Memory B cell (primary cell): ENCODE data around the gene DMD.

Experiments
- ATAC-seq: fragments of 150-1000 bp; cut with Tn5 transposase; 2 replicates; pipeline ENCODE4 v1.10.0; 2021; ENCODE audit warnings: low read depth, mild to moderate bottlenecking, moderate library complexity
- DNase-seq, 2 donors: peaks; one replicate each; pipeline ENCODE4 v3.0.0; 2022; ENCODE audit warnings: low spot score in 2 of 2
- H3K27ac Mint-ChIP-seq: one replicate; pipeline ENCODE4 v1.8.0; 2022; ENCODE audit warnings: mild to moderate bottlenecking, moderate library complexity, mixed read lengths
- H3K27me3 Mint-ChIP-seq: one replicate; pipeline ENCODE4 v1.8.0; 2022; ENCODE audit warnings: mixed read lengths
- H3K36me3 Mint-ChIP-seq: one replicate; pipeline ENCODE4 v1.8.0; 2022; ENCODE audit warnings: mild to moderate bottlenecking, mixed read lengths
- H3K4me1 Mint-ChIP-seq: one replicate; pipeline ENCODE4 v1.8.0; 2022; ENCODE audit warnings: mixed read lengths
- H3K4me3 Mint-ChIP-seq: one replicate; pipeline ENCODE4 v1.8.0; 2022; ENCODE audit warnings: mild to moderate bottlenecking, moderate library complexity, mixed read lengths
- H3K9me3 Mint-ChIP-seq: one replicate; pipeline ENCODE4 v1.8.0; 2022; ENCODE audit warnings: mixed read lengths

DMD gene

DNA sequence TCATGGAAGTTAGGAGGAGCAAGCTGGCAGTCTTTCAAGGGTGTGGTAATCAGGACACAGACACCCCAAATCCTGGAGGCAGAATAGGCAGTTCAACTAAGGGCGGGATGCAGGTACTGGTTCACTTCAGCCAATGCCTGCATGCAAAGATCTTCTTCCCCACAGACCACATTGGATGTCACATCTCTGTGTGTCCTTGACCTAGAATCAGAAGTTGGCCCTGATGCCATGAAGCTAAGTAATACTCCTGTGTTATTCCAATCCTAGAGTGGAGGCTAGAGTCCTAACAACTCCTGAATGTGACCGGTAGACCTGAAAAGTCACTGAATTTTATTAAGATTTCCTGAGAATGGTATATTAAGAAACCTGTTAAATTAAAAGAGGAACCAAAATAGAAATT, 165.5 kb downstream of the DMD start:
- Mint-ChIP-seq H3K4me1 (no peaks in the 10 kb centered on the region), H3K27me3 (no peaks in the 10 kb centered on the region), H3K27ac (no peak overlapping the region), H3K36me3 (no peaks in the 10 kb centered on the region), H3K9me3 (no peaks in the 10 kb centered on the region), H3K4me3 (no peak overlapping the region)
- no peak for DNase-seq
- ATAC-seq, result no peak

DNA sequence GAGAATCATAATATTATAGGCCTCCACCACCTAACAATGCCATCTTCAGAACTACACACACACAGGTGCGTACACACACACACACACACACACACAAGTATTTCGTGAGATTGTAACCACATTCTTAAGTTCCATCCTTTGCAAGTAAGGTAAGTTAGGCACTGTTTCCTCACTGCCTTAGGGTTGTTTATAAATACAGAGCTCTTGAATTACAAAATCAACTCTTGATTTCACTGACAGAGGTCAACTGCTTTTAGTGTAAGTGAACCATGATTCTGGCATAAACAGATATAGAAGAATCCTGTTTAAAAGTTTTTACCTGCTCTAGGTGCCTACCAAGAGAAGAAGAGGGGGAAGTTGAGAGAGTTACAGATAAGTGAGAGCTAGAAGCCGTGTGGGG, 166.1 kb downstream of the DMD start:
- H3K27ac Mint-ChIP-seq, result no peak overlapping the region
- H3K4me1 Mint-ChIP-seq, result no peaks in the 10 kb centered on the region
- no peaks in the 10 kb centered on the region for H3K36me3 Mint-ChIP-seq
- H3K9me3 Mint-ChIP-seq, result no peaks in the 10 kb centered on the region
- ATAC-seq, result no peak
- H3K4me3 Mint-ChIP-seq, result no peak overlapping the region
- H3K27me3 Mint-ChIP-seq, result no peaks in the 10 kb centered on the region
- DNase-seq, result no peak

DNA sequence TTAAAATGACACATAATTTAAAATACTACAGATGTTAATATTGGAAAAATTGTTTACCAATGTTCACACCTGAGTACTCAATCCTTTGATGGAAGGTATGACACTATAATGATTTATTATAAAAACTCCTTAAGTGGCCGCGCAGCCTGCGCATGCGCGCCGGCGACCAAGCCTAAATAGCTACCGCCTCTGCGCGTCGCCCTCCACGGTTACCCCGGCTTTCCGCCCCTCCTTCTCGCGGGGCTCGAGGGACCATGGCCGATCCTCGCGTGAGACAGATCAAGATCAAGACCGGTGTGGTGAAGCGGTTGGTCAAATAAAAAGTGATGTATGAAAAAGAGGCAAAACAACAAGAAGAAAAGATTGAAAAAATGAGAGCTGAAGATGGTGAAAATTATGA, 170.2 kb downstream of the DMD start:
- Mint-ChIP-seq H3K4me3 (no peak overlapping the region), H3K4me1 (no peaks in the 10 kb centered on the region), H3K27ac (no peak overlapping the region), H3K27me3 (no peaks in the 10 kb centered on the region), H3K9me3 (no peaks in the 10 kb centered on the region), H3K36me3 (no peaks in the 10 kb centered on the region)
- ATAC-seq (no peak), DNase-seq (no peak)

DNA sequence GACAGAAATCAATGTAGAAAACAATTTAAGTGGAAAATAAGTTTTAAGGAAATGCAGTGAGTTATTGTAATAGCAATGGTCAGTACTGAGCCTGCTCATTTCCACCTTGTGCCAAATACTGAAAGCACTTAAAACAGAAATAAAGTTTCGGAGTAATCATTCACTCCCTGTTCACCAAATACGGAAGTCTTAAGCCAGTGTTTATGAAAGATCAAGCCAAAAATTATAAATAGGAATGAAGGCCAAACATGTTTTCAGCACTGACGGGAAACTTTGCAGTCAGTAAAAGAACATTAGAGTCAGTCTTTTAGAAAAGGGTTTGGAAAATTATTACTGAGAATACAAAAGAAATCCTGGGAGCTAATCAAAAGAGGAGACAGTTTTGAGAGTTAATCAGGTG, 178.6 kb downstream of the DMD start:
- no peaks in the 10 kb centered on the region for H3K9me3 Mint-ChIP-seq
- H3K27ac Mint-ChIP-seq, result no peak overlapping the region
- H3K4me1 Mint-ChIP-seq, result no peaks in the 10 kb centered on the region
- no peaks in the 10 kb centered on the region for H3K27me3 Mint-ChIP-seq
- H3K4me3 Mint-ChIP-seq, result no peak overlapping the region
- DNase-seq, result no peak
- H3K36me3 Mint-ChIP-seq, result no peaks in the 10 kb centered on the region
- ATAC-seq, result no peak

DNA sequence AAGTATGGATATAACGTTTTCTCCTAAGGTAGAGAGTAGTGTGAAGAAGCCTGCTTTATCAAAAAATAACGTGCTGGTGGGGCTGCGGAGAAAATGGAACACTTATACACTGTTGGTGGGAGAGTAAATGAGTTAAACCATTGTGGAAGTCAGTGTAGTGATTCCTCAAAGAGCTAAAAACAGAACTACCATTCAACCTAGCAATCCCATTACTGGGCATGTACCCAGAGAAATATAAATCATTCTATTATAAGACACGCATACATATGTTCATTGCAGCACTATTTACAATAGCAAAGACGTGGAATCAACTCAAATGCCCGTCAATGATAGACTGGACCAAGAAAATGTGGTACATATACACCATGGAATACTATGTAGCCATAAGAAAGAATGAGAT, 196.4 kb downstream of the DMD start:
- H3K27me3 Mint-ChIP-seq, result no peaks in the 10 kb centered on the region
- no peak overlapping the region for H3K27ac Mint-ChIP-seq
- no peaks in the 10 kb centered on the region for H3K4me1 Mint-ChIP-seq
- ATAC-seq (no peak), DNase-seq (no peak)
- H3K4me3 Mint-ChIP-seq, result no peak overlapping the region
- peaks cover 2% of the 10 kb centered on the region for H3K9me3 Mint-ChIP-seq
- H3K36me3 Mint-ChIP-seq, result no peaks in the 10 kb centered on the region

DNA sequence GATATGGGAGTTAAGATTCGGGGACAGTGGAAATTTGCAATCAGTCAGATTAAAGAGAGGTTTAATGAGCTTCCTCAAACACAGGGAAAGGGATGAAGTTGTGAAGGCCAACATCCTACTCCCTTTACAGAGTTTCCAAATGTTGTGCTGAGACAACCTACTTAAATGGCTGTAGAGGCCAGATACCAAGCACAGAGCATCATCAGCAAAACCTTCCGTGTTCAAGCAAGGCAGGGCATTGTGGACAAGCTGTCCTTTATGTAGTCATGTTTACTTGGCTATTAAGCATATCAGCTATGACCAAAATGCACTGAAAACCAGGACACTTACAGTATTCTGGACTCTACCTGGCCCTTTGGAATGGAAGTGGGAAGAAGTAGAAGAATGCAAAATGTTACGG, 197.3 kb downstream of the DMD start:
- H3K4me1 Mint-ChIP-seq, result no peaks in the 10 kb centered on the region
- ATAC-seq (no peak), DNase-seq (no peak)
- H3K9me3 Mint-ChIP-seq, result peaks cover 2% of the 10 kb centered on the region
- H3K27ac Mint-ChIP-seq, result no peak overlapping the region
- no peaks in the 10 kb centered on the region for H3K36me3 Mint-ChIP-seq
- no peak overlapping the region for H3K4me3 Mint-ChIP-seq
- no peaks in the 10 kb centered on the region for H3K27me3 Mint-ChIP-seq

DNA sequence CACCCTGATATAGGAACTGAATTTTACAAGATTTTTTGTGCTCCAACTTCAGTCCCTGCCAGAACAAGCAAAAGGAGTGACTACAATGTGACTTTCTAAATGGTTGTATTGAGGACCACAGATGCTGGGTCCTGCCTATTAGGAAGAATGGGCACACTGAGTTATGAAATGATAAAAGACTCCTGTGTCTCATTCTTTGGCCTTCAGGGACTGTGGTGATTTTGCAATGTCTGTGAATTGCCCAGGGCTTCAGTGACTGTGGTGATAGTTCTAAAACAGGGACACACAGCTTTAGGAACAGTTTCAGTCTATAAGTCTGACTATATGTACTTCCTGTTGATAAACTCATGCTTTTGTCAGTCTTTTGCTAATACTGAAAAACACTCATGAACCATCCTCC, 210.2 kb downstream of the DMD start:
- Mint-ChIP-seq H3K27me3 (no peaks in the 10 kb centered on the region), H3K36me3 (no peaks in the 10 kb centered on the region), H3K4me3 (no peak overlapping the region), H3K4me1 (no peaks in the 10 kb centered on the region), H3K27ac (no peak overlapping the region), H3K9me3 (no peaks in the 10 kb centered on the region)
- no peak for ATAC-seq
- no peak for DNase-seq

DNA sequence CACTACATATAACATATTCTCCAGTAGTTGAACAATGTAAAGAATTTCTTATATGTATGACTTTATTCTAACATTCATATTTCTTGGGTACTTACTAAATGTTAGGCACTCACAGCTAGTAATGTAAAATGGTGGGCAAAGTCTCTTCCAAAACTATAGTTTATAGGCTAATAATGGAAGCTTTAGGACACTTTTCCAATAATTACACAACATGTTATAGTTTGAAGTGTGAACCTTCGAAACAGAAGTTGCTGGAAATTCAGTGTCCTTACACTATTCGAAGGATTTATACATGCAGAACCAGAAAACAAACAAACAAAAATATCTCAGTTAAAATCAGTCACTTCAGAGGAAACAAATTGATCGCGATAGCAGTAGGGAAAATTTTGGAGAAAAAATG, 212.6 kb downstream of the DMD start:
- H3K4me3 Mint-ChIP-seq, result no peak overlapping the region
- DNase-seq (no peak), ATAC-seq (no peak)
- H3K4me1 Mint-ChIP-seq, result no peaks in the 10 kb centered on the region
- H3K27me3 Mint-ChIP-seq, result no peaks in the 10 kb centered on the region
- H3K36me3 Mint-ChIP-seq, result no peaks in the 10 kb centered on the region
- H3K27ac Mint-ChIP-seq, result no peak overlapping the region
- no peaks in the 10 kb centered on the region for H3K9me3 Mint-ChIP-seq

DNA sequence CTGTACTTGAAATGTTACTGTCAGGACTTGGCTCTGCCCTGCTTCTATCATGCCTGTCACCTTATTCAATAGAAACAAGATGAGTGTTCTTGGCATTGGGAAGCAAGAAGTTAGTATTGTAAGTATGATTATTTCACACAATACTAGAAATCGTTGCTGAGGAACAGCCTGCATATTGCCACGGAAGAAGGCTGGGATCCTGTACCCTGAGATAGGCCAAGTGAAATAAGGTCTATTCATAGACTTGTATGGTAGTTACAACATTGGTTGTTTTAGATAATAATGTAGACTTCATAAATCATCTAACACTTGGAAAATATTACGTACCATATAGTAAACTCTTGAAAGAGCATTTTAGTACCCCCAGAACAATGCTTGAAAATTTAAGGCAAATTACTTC, 215.9 kb downstream of the DMD start:
- Mint-ChIP-seq H3K27me3 (no peaks in the 10 kb centered on the region), H3K4me1 (no peaks in the 10 kb centered on the region), H3K9me3 (no peaks in the 10 kb centered on the region), H3K36me3 (no peaks in the 10 kb centered on the region), H3K27ac (no peak overlapping the region), H3K4me3 (no peak overlapping the region)
- ATAC-seq (no peak), DNase-seq (no peak)

DNA sequence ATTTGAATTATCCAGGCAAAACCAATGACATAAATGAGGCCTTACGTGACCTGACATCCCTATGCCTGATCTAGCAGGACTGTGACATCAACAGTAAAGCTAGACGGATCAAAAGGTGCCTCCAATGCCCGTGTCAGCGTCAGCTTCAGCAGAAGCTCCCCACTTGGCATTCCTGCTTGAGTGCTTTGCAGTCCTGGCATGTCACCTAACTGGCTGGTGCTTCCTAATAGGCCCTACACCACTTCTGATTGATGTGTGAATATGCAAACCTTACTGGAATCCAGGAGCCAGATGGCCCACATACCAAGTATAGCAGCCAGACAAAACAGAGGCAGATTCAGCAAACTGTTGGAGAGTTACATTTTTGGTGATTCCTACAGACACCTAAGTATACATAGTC, 224.2 kb downstream of the DMD start:
- ATAC-seq (no peak), DNase-seq (no peak)
- H3K9me3 Mint-ChIP-seq, result no peaks in the 10 kb centered on the region
- no peaks in the 10 kb centered on the region for H3K36me3 Mint-ChIP-seq
- H3K27me3 Mint-ChIP-seq, result no peaks in the 10 kb centered on the region
- no peak overlapping the region for H3K27ac Mint-ChIP-seq
- no peaks in the 10 kb centered on the region for H3K4me1 Mint-ChIP-seq
- no peak overlapping the region for H3K4me3 Mint-ChIP-seq

DNA sequence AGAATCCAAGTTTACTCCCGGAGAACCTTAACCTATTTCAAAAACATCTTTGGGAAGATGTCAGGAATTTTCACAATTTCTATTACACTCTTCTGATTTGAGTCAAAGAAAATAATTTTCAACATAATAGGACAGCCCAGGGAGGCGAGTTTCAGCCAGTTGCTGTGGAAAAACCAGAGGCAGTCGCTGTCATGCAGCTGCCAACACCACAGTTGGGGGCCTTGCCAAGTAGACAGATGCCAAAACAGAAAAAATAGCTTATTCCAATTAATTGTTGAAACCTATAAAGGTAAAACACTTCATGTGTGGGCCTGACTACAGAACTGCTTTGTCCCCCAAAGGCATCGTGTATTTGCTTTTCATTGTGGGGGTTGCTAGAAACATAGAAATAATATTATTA, 225.8 kb downstream of the DMD start:
- Mint-ChIP-seq H3K9me3 (no peaks in the 10 kb centered on the region), H3K36me3 (no peaks in the 10 kb centered on the region), H3K27ac (no peak overlapping the region), H3K4me3 (no peak overlapping the region), H3K27me3 (no peaks in the 10 kb centered on the region), H3K4me1 (no peaks in the 10 kb centered on the region)
- DNase-seq, result no peak
- ATAC-seq, result no peak

DNA sequence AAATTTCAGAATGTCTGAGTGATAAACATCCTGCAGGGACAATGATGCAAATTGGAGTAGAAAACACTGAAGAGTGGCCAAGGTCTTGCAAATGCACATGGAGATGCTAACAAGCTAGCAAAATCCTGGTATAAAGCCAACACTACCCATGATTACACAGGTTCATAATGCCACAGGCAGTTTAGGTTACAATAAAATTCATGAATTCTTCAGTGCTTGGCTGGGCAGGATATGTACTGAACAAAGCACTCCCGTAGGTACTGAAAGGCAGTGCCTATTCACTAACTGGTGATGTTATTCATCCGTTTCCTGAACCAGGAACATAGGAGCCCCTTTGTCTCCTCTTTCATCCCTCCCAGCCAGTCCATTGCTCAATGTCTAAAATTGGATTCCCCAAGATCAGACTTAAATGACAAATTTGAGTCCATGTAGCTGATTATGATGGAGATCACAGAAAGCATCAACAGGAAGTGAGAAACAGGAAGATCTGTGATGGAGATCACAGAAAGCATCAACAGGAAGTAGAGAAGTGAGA, 244.5 kb downstream of the DMD start:
- Mint-ChIP-seq H3K36me3 (no peaks in the 10 kb centered on the region), H3K4me3 (no peak overlapping the region), H3K27me3 (no peaks in the 10 kb centered on the region), H3K27ac (no peak overlapping the region), H3K4me1 (no peaks in the 10 kb centered on the region), H3K9me3 (peaks cover 5% of the 10 kb centered on the region)
- ATAC-seq, result no peak
- DNase-seq, result no peak

DNA sequence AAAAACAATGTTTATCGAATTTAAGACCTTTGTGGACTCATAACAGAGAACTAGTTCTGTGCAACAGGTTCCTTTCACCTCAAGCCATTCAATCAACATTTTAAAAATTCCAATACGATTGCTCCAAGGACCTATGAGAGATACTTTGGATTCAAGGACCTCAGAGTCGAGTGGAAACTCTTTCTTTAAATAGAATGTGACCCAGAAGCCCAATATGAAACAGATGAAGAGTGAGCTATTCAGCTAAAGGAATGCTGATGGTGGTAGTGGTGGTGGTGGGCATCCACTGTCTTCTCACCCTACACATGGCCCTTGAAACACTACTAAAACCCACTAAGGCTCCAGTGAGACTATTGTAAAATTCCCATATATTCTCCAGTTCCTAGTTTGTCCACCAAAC, 257.2 kb downstream of the DMD start:
- DNase-seq, result no peak
- Mint-ChIP-seq H3K9me3 (no peaks in the 10 kb centered on the region), H3K27me3 (no peaks in the 10 kb centered on the region), H3K4me3 (no peak overlapping the region), H3K27ac (no peak overlapping the region), H3K4me1 (no peaks in the 10 kb centered on the region), H3K36me3 (no peaks in the 10 kb centered on the region)
- no peak for ATAC-seq

DNA sequence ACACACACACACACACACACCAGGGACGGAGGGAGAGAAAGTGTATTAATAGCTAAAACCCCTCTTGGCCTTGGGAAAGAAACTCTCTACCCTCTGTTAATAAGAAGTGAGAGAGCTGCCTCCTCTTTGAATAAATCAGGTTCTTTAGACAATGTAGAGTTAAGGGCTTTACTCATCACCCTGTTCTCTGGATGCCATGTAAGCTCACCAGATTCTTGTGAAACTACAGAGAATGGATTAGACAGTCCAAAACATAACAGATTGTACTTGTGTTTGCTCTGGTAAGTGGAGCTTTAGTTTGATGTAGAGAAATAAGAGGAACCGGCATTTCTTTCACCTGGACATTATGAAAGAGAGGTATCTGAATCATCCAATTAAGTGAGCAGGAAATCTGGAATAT, 263.2 kb downstream of the DMD start:
- ATAC-seq, result no peak
- Mint-ChIP-seq H3K9me3 (no peaks in the 10 kb centered on the region), H3K27ac (no peak overlapping the region), H3K27me3 (no peaks in the 10 kb centered on the region), H3K4me1 (no peaks in the 10 kb centered on the region), H3K36me3 (no peaks in the 10 kb centered on the region), H3K4me3 (no peak overlapping the region)
- DNase-seq, result no peak

DNA sequence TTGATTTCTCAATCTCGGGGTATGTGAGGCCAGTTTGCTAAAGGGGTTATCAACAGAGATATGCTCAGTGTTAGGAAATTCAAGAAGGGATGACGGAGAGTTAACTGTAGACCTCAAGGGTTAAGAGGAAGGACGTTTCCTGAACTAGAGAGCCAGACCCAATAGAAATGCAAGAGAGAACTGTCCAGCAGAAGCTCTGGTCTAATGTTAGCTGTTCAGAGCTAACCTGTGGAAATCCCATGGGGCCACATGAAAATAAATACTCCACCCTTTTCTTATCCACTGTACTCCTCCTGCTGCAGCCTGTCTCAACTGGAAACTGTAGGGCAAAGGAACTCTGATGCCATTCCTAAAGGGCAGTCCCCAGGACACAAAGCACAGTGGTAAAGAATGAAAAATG, 274.3 kb downstream of the DMD start:
- H3K36me3 Mint-ChIP-seq, result no peaks in the 10 kb centered on the region
- no peaks in the 10 kb centered on the region for H3K4me1 Mint-ChIP-seq
- no peaks in the 10 kb centered on the region for H3K27me3 Mint-ChIP-seq
- peaks cover 2% of the 10 kb centered on the region for H3K9me3 Mint-ChIP-seq
- H3K4me3 Mint-ChIP-seq, result no peak overlapping the region
- H3K27ac Mint-ChIP-seq, result no peak overlapping the region
- ATAC-seq (no peak), DNase-seq (no peak)

DNA sequence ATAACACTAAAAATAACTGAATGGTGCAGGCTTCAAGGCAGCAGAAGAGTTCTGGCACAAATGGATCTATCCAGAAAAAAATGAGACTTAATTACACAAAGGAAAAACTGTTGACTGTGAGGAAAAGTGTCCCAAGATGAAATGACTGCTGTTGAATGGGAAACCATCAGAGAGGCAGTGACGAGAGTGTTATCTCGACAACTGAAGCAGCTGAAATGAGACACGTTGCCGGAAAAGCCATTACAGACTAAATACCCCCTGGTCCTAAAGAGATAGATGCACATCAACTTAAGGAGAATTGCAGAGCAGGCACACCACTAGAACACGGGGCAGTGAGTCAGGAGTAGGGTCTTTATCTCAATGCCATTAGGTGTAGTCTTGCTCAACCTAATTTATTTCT, 277.8 kb downstream of the DMD start:
- no peaks in the 10 kb centered on the region for H3K36me3 Mint-ChIP-seq
- no peak overlapping the region for H3K4me3 Mint-ChIP-seq
- no peak overlapping the region for H3K27ac Mint-ChIP-seq
- no peaks in the 10 kb centered on the region for H3K4me1 Mint-ChIP-seq
- no peak for DNase-seq
- no peak for ATAC-seq
- no peaks in the 10 kb centered on the region for H3K9me3 Mint-ChIP-seq
- no peaks in the 10 kb centered on the region for H3K27me3 Mint-ChIP-seq
